ENCODE data around the gene ARHGAP25.

Gene ARHGAP25, protein sequence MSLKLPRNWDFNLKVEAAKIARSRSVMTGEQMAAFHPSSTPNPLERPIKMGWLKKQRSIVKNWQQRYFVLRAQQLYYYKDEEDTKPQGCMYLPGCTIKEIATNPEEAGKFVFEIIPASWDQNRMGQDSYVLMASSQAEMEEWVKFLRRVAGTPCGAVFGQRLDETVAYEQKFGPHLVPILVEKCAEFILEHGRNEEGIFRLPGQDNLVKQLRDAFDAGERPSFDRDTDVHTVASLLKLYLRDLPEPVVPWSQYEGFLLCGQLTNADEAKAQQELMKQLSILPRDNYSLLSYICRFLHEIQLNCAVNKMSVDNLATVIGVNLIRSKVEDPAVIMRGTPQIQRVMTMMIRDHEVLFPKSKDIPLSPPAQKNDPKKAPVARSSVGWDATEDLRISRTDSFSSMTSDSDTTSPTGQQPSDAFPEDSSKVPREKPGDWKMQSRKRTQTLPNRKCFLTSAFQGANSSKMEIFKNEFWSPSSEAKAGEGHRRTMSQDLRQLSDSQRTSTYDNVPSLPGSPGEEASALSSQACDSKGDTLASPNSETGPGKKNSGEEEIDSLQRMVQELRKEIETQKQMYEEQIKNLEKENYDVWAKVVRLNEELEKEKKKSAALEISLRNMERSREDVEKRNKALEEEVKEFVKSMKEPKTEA

GRCh38 chr2:68734688-68735525, at the start of gene ARHGAP25:
Gene ARHGAP25, plus strand, starts transcription at chr2:68734811. Its CDS starts 389 bp downstream, at chr2:68735200.
- TF ChIP-seq, protein P1, sequence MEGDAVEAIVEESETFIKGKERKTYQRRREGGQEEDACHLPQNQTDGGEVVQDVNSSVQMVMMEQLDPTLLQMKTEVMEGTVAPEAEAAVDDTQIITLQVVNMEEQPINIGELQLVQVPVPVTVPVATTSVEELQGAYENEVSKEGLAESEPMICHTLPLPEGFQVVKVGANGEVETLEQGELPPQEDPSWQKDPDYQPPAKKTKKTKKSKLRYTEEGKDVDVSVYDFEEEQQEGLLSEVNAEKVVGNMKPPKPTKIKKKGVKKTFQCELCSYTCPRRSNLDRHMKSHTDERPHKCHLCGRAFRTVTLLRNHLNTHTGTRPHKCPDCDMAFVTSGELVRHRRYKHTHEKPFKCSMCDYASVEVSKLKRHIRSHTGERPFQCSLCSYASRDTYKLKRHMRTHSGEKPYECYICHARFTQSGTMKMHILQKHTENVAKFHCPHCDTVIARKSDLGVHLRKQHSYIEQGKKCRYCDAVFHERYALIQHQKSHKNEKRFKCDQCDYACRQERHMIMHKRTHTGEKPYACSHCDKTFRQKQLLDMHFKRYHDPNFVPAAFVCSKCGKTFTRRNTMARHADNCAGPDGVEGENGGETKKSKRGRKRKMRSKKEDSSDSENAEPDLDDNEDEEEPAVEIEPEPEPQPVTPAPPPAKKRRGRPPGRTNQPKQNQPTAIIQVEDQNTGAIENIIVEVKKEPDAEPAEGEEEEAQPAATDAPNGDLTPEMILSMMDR (IDR thresholded peaks at IDR 0.05; ENCODE audit: unreplicated experiment in 3 of 3), result no peak
- H3K36me3 Mint-ChIP-seq (ENCODE audit: low read depth), result no peaks in the 10 kb centered on the region
- H3K4me1 Mint-ChIP-seq, result no peaks in the 10 kb centered on the region
- H3K4me3 Mint-ChIP-seq, result no peak within 1 kb of the TSS
- no peaks in the 10 kb centered on the region for H3K9me3 Mint-ChIP-seq
- no peak within 1 kb of the TSS for H3K27ac Mint-ChIP-seq
- no peaks in the 10 kb centered on the region for H3K27me3 Mint-ChIP-seq (ENCODE audit: low read depth)

DNA sequence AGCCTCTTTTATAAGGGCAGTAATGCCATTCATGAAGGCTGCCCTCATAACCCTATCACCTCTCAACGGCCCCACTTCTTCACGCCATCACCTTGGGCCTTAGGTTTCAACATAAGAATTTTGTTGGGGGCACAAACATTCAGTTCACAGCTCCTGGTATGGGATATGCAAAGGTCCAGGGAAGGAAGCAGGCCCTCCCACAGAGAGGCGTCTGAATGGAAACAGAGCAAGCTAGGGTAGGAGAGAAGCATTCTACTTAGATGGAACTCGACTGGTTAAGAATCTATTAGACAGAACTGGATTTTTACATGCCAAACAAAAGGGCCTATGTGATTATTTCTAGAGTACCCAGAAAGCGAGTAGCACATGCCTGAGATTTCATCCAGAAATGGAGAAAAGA, 48.4 kb upstream of the ARHGAP25 start:
- Mint-ChIP-seq H3K4me3 (no peak overlapping the region), H3K27ac (no peak overlapping the region), H3K9me3 (no peaks in the 10 kb centered on the region), H3K27me3 (ENCODE audit: low read depth) (no peaks in the 10 kb centered on the region), H3K36me3 (ENCODE audit: low read depth) (no peaks in the 10 kb centered on the region), H3K4me1 (no peaks in the 10 kb centered on the region)
- TF ChIP-seq, protein P1 (IDR thresholded peaks at IDR 0.05; ENCODE audit: unreplicated experiment in 3 of 3), result no peak

DNA sequence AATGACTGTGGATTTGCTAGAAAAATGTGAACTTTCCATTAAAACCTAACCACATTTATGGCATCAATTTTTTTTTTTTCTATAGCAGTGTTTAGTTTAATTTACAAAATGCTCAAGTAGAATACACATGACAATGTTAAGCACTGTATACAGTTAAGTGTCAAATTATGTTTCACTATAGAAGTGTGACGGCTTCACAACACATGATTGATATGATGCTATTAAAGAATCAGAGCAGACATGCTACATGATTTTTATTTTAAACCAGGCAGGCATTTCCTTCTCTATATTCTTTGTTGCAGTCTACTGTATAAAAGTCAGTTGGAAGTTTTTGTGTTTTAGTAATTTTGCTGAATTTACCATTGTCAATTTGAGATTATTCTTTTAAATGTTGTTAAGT, 47.6 kb upstream of the ARHGAP25 start:
- Mint-ChIP-seq H3K27me3 (ENCODE audit: low read depth) (no peaks in the 10 kb centered on the region), H3K36me3 (ENCODE audit: low read depth) (no peaks in the 10 kb centered on the region), H3K27ac (no peak overlapping the region), H3K9me3 (no peaks in the 10 kb centered on the region), H3K4me3 (no peak overlapping the region), H3K4me1 (no peaks in the 10 kb centered on the region)
- TF ChIP-seq, protein P1 (IDR thresholded peaks at IDR 0.05; ENCODE audit: unreplicated experiment in 3 of 3), result no peak

GRCh38 chr2:68689553-68690537, 44.8 kb upstream of the ARHGAP25 start:
- Mint-ChIP-seq H3K36me3 (ENCODE audit: low read depth) (no peaks in the 10 kb centered on the region), H3K27ac (no peak overlapping the region), H3K9me3 (no peaks in the 10 kb centered on the region), H3K4me3 (no peak overlapping the region), H3K4me1 (peaks cover 11% of the 10 kb centered on the region), H3K27me3 (ENCODE audit: low read depth) (no peaks in the 10 kb centered on the region)
- TF ChIP-seq, protein P1 (IDR thresholded peaks at IDR 0.05; ENCODE audit: unreplicated experiment in 3 of 3), result no peak

GRCh38 chr2:68690851-68691250, 43.8 kb upstream of the ARHGAP25 start:
- Mint-ChIP-seq H3K36me3 (ENCODE audit: low read depth) (no peaks in the 10 kb centered on the region), H3K27me3 (ENCODE audit: low read depth) (no peaks in the 10 kb centered on the region), H3K4me1 (peaks cover 11% of the 10 kb centered on the region), H3K27ac (no peak overlapping the region), H3K4me3 (no peak overlapping the region), H3K9me3 (peaks cover 2% of the 10 kb centered on the region)
- TF ChIP-seq, protein P1 (IDR thresholded peaks at IDR 0.05; ENCODE audit: unreplicated experiment in 3 of 3), result no peak
